ENCODE results near the gene HPCAL4.

The HPCAL4 gene

DNA sequence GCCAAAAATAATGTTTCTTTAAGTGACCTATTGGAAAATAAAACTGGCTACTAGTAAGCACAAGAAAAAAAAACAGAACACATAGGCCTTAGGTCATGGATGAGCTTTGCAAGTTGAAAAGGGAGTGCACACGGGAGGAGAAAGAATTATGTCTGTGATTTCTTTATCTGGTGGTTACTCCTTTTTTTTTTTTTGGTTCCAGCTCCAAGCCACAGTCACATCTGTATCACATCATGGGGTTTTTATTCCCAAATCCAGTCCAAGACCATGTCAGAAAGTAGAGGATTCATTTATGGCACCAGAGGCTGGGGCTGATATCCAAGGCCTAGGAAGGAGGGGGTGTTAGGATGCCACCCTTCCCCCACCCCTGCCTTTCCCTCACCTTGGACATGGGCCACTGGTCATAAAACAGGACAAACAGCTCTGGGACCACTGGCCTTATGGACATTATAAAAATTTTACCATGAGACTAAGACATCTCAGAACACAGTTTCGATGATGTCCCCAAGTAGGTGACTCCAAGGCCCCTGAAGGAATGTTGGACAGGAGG is 41.5 kb downstream of the HPCAL4 start:
- no peak for DNase-seq

DNA sequence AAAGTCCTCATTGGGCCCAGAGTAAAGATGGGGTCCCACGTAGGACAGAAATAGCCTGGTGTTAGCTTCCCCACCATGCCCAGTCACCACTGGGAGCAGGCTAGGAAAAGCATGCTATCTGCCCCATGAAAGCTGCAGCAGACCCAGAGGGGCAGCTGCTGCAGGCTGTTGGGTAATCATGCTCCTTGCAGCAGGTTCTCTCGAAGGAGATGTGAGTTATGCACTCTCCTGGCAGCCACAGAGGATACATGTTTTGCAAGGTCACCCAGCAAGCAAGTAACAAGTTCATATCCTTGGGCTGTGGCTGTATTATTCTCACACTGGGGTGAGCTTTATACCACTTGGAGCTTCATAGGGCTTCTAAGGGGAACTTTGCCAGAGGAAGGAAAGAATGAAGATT is 42.7 kb downstream of the HPCAL4 start:
- no peak for DNase-seq

GRCh38 chr1:39647247-39647646 is 44.0 kb downstream of the HPCAL4 start:
- no peak for DNase-seq

GRCh38 chr1:39646232-39647081 is 44.8 kb downstream of the HPCAL4 start:
- DNase-seq: peak; percentile 86

- no peak for DNase-seq
These were observed 45.7 kb downstream of the HPCAL4 start for GRCh38 chr1:39645411-39646043.

DNA sequence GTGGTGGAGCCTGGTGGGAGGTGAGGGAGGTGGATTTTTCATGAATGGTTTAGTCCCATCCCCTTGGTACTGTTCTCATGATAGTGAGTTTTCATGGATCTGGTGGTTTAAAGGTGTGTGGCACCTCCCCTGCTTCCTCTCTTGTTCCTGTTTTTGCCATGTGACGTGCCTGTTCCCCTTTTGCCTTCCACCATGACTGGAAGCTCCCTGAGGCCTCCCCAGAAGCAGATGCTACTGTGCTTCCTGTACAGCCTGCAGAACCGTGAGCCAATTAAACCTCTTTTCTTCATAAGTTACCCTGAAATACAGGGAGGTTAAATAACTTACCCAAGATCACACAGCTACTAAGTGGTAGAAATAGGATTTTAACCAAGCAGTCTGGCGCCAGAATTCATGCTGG is 47.5 kb downstream of the HPCAL4 start:
- no peak for DNase-seq

- no peak for DNase-seq
These were observed 48.4 kb downstream of the HPCAL4 start for GRCh38 chr1:39642796-39643195.

DNA sequence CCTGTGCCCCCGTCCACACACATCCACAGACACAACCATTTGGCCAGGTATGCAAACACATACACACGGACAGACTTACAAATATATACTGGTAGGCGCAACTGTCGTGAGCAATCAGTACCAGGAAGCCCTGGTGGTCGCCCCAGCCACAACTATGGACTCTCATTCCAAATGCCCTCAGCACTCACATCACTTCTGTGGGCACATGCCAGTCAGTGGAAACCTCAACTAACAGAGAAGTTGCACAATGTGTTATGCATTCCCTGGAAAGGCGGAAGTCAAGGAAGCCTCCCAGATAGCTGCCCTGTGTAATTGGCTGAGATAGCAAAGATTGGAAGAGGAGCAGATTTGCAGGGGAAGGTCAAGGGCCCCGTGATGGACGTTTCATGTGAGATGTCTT is 50.4 kb downstream of the HPCAL4 start:
- no peak for DNase-seq

GRCh38 chr1:39639305-39640130 is 51.7 kb downstream of the HPCAL4 start, which contains the start of gene HEYL:
Gene HEYL (minus strand): TSS chr1:39639643. CDS start chr1:39639625, 18 bp downstream.
- DNase-seq: peak; percentile 83

- no peak for DNase-seq
These were observed 52.3 kb downstream of the HPCAL4 start for GRCh38 chr1:39638965-39639304.

- DNase-seq: no peak
These were observed 53.9 kb downstream of the HPCAL4 start for GRCh38 chr1:39637361-39637760.

- DNase-seq: no peak
These were observed 55.4 kb downstream of the HPCAL4 start for GRCh38 chr1:39635871-39636210.

GRCh38 chr1:39635205-39635870 is 55.9 kb downstream of the HPCAL4 start:
- DNase-seq: no peak

DNA sequence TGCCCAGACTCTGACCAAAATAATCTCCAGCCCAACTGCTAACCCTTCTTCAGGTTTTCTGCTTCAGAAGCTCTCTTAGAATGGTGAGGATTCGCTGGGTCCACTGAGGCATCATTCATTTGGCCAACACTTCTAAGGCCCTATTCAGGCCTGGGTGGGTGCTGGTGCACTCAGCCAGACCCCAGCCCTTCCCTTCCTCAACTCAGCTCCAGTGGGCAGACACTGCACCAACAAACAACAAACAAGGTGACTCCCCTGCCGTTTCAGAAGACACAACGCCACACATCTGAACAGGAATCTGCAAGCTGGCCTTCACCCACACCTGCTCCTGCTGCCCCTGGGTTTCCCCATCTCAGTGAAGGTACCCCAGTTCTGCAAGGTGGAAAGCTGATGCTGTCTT is 57.8 kb downstream of the HPCAL4 start:
- DNase-seq: peak; percentile 41

DNA sequence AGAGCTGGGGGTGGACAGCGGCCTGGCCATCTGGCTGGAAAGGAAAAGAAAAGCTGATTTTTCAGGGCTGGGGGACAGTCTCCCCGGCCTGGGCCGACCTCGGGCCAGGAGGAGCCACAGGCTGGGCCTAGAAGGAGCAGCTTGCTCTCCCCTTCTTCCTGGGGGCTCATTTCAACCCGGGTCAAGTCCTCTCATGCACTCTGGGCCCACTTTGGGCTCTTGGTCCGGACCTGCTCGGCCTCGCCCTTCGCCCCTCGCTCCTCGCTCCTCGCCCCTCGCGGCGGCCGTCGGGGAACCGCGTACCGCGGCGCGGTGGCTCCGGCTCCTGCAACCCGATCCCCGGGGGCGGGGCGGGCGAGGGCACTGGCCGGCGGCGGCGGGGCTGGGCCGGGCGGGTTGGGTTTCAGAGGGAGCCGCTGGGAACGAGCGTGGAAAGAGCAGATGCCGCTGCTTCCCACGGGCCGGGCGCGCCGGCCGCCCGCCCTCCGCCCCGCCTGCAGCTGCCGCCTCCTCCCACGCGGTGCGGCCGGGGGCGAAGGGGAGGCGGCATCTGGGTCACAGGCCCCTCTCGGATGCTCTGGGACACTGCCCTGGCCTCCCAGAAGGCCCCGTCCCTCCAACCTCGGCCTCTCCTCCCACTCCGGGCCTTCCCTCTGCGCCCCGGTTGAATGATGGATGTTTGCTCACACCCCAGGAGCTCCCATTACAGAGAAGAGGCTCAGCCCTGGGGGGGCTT is 58.4 kb downstream of the HPCAL4 start:
- DNase-seq: peak; percentile 75

DNA sequence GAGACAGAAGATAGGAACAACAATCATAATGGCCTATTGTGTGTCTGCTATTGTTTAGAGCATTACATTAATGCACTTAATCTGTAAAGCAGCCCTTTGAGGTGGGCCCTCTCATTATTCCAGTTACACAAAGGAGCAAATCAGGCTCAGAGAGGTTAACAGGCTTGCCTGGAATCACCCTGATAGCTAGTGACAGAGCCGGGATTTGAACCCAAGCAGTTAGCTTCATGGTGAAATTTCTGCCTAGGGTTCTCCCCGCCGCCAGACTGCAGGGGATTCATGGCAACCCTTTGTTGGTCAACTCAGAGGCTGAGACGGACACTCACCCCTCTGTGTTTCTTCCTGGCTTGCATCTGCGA is 58.9 kb downstream of the HPCAL4 start:
- DNase-seq: no peak

GRCh38 chr1:39631361-39632322 is 59.6 kb downstream of the HPCAL4 start:
- DNase-seq: no peak

DNA sequence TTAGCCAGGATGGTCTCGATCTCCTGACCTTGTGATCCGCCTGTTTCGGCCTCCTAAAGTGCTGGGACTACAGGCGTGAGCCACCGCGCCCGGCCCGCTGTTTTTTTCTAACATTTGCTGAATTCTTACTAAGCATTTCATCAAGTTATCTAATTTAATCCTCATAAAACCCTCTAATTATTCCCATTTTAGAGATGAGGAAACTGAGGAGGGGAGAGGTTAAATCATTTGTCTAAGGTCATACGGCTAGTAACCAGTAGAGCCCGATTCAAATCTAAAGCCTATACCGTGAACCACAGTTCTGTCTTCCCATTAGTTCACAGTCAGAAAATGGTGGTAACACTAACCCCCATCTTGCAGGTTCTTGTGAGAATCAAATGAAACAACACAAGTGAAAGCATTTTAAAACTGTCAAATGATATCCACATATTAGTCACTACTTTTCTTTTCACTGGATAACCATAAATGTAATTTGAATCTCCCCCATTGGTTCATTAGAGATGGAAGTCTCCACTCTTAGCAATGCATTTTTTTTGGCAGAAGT is 62.4 kb downstream of the HPCAL4 start:
- no peak for DNase-seq
